GM19468 (cell line): ENCODE data around the gene SHLD3.
"Not testable (repeated sequence)": the region's sequence is repeated elsewhere in the genome, so short reads cannot be mapped to it uniquely, and the experiment has no call there.

Source experiments
- ATAC-seq: cut with Tn5 transposase; IDR thresholded peaks from one replicate; pipeline ENCODE4 v1.9.1; 2021; ENCODE audit warnings: mild to moderate bottlenecking, moderate library complexity, moderate number of reproducible peaks; ENCODE audit not compliant: unreplicated experiment; ENCODE audit errors: extremely low read depth

The SHLD3 gene, protein sequence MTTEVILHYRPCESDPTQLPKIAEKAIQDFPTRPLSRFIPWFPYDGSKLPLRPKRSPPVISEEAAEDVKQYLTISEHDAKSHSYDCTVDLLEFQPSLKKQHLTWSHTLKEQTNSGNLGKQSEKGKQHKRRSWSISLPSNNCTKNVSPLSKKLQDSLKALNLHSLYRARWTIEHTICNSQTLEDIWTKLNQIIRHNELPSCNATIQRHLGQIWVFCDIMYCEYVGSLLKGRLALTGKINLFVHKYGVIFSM

DNA sequence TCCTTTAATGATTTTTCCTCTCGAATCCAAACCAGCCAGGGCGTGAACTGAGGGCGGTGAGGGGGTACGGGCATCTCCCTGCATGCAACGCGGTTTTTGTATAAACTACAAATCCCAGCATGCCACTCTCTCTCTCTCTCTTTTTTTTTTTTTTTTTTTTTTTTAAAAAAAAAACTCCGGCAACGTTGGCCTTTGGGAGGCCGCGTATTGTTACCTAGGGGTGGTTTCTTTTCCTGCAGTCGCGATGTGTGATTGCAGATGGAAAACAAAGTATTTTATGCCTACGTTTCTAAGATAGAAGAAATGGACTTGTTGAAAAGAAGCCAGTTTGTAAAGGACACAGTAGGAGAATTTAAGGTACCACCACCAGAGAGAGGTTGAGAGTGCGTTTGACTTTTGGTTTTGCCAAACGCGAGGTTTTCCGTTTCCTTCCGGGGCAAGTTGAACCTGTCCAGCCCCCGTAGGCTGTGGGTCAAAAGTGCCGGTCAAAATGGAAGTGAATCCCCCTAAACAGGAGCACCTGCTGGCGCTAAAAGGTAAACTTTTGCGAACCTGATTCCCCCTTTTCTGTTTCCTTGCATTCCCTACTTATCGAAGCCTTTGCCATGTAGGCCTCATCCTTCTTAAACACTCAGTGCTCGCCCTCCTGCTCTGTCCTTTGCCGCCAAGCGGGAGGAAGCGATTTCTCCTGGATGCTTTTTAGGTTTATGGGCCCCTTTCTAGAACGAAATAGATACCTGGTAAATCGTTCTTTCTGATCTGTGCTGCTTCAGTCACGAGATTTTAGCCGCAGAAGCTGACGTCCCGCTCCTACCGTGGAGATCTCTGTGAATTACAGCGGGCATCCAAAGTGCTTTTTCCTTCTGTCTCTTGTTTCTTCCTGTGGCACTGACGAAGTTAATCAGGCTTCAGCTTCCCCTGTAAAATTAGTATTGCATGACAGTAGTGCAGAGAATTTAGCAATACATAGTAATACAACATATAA lies at the start of gene SHLD3, which contains the start of gene TRAPPC13:
Gene SHLD3, plus strand, starts transcription at position 457 of the 985 bp plus-strand sequence. CDS start 4,561 bp downstream, outside the sequence.
Gene TRAPPC13, plus strand, starts transcription at position 457 of the 985 bp plus-strand sequence. Its CDS starts 34 bp downstream, at position 491.
- peak; percentile 29 for ATAC-seq

DNA sequence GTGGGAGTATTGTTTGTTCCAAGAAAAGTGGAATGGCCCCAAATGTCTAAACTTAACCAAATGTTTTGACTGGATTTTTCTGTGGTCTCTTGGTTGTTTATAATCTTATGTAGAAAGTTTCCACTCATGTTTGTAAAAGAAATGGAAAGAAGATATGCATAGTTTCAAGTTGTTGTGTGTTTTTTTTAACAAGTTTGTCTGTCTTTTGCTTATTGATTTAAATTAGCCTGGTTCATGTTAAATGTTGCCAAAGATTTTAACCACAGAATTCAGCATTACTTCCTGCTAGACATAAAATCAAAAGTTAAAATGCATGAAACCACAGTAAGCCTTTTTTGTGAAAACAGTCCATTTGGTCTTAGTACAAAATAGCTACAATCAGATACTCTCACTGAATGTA lies 47.7 kb upstream of the SHLD3 start:
- no peak for ATAC-seq

DNA sequence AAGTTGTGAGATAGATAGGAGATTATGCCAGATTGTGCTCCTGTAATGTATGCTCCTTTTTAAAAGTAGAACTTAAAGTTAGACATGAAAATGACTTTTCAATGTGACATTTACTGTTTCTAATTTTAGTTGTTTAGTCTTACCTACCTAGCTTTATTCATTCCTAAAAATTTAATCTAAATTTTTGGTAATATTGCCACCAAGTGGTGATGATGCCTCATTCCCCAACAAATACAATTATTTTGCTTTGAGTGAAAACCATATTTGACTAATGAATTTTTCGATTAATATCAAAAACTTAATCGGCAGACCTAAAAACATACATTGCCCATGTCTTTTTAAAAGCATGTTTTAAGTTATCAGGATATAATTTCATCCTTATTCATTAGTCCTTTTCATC lies 36.1 kb upstream of the SHLD3 start:
- ATAC-seq = no peak

DNA sequence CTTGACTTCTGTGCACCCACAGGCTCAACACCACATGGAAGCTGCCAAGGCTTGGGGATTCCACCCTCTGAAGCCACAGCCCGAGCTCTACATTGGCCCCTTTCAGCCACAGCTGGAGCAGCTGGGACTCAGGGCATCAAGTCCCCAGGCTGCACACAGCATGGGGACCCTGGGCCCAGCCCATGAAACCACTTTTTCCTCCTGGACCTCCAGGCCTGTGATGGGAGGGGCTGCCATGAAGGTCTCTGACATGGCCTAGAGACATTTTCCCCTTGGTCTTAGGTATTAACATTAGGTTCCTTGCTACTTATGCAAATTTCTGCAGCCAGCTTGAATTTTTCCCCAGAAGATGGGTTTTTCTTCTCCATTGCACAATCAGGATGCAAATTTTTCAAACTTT lies 23.1 kb upstream of the SHLD3 start:
- not testable (repeated sequence) for ATAC-seq

DNA sequence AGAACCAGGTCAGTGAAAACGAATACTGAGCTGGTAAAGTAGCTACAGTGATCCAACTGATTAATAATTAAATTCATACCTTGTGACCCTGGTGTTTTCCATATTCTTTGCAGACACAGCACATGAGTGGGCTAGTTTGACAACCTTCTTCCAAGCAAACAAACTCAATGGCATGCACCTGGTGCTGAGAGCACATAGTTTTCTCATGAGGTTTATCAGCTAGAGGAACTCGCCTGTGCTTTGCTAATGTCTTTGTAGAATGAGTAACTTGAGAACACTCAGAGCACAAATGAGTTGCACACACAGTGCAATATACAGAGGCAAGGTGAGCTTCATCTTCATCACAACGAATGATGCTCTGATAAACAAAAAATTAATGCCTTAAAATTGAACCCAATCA lies 13.3 kb upstream of the SHLD3 start:
- ATAC-seq = no peak

DNA sequence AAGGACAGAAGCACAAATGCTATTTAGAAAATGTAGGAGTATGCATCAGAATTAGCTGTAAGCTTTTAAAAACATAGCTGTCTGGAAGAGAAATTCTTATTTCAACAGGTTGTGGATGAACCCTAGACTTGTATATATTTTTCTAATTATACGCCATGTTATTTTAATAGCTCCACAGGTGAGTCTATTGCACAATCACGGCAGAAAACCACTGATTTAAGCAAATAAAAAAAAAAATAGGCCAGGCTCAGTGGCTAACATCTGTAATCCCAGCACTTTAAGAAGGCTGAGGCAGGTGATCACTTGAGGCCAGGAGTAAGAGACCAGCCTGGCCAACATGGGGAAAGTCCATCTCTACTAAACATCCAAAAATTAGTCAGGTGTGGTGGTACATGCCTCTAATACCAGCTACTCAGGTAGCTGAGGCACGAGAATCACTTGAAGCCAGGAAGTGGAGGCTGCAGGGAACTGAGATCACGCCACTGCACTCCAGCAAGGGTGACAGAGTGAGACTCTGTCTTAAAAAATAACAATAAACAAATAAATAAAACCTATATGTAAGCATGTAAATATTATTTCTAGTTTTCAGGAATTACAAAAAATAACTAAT lies 12.4 kb upstream of the SHLD3 start:
- ATAC-seq = no peak

DNA sequence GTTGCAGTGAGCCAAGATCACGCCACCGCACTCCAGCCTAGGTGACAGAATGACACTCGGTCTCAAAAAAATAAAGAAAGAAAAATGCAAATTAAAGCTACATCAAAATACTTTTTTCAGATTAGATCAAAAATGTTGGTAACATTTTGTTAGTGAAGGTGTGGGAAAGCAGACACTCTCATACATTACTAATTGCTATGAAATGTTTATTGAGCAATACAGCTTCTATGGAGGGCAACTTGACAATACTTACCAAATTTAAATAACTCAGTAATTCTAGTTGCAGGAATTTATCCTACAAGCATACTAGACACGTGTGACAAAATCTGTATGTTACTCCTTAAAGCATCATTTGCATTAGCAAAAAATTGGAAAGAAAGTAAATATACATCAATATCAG lies 4.8 kb upstream of the SHLD3 start:
- ATAC-seq = no peak

DNA sequence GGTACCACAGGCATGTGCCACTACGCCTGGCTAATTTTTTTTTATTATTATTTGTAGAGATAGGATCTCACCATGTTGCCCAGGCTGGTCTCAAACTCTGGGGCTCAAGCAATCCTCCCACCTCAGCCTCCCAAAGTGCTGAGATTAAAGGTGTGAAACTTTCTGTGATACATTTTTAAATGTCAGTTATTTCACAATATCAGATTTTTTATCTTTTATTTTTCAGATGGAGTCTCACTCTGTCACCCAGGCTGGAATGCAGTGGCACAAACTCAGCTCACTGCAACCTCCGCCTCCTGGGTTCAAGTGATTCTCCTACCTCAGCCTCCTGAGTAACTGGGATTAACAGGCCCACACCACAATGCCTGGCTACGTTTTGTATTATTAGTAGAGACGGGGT lies 2.9 kb upstream of the SHLD3 start:
- not testable (repeated sequence) for ATAC-seq

DNA sequence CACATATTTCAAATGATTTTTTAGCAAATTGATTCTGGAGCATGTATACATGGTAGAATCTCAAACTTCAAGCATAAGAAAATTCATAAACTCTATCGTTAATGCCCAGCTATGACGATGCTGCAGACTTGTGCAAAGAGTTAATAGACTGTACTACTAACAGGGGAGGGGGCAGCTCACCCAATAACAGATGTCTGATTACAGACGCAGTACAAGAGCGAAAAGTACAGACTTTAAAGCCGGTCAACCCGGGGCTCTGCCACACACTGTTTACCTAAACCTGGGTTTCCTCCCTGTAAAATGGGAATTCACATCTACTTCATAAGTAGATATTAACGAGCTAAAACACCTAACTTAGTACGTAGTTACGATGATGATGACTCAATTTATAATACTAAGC lies 1.3 kb upstream of the SHLD3 start:
- ATAC-seq = no peak

DNA sequence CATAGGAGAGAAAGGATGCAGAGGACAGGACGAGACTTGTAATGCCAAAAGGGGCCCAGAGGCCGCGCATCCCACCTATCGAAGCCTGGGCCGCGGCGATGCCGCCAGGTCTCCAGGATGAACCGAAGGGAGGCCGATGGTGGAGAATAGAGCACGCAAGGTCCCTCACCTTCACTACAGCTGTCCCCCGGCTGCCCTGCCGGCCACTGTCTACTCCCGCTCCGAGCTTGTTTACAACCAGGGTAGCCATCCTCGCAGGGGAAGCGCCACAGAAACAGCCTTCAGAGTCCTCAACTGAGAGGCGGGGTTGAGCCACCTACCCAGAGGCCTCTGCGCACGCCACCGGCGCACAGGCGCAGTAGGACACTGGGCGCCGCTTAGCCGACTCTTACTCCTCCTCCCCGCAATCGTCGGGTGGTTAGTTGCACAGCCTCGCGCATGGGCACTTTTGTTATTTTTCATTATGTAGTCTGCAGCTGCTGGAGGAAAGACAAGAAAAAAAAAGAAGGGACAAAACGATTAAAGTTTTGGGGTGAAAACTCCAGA lies 729 bp upstream of the SHLD3 start, which contains the start of gene TRIM23:
Gene TRIM23, minus strand, starts transcription at position 309 of the 546 bp plus-strand sequence. Its CDS starts 59 bp downstream, at position 250.
- ATAC-seq = peak; percentile 86

DNA sequence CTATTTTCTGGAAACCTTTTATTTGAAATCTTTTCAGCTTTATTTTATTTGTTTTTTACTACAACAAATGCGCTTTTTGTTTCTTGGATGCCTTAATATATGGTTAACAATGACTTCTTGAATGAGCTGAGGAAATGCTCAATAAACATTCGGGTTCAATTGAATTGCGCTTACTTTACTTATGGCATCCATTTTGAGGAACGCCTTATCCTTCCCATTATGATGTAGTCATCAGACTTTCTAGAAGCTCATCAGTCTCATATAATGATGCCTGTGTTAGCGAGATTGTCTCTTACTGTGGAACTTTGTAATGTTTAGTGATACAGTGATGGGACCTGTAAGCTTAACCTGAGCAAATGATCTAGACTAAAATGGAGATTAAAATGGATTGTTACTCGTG lies 916 bp downstream of the SHLD3 start:
- ATAC-seq = no peak

DNA sequence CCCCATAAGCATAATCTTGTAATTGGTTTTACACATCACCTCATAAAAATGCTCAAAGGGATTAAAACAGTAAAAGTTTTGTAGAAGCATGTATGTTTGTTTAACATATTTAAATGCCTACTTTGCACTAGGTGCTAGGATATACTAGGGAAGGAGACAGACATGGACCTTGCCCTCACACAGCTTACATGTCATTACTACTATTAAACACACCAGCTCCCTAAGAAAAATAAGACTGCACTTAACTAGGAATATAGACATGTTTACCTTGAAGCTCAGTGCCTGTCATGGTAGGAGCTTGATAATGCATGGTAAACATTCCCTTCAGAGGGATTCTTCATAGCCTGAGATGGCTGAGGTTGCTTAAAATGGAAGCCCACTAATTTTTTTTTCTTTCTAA lies 6.2 kb downstream of the SHLD3 start:
- ATAC-seq = no peak

DNA sequence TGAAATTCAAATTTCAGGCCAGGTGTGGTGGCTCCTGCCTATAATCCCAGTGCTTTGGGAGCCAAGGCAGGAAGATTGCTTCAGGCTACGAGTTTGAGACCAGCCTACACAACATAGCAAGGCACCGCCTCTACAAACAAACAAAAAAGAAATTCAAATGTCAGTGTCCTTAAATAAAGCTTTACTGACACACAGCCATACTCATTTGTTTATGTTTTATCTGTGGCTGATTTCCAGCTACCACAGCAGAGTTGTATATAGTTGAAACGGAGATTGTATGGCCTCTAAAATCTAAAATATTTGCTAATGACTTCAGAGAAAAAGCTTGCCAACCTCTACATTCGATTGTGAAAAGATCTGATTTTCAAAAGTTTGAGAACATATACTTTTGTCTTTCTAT lies 15.4 kb downstream of the SHLD3 start:
- ATAC-seq = no peak

DNA sequence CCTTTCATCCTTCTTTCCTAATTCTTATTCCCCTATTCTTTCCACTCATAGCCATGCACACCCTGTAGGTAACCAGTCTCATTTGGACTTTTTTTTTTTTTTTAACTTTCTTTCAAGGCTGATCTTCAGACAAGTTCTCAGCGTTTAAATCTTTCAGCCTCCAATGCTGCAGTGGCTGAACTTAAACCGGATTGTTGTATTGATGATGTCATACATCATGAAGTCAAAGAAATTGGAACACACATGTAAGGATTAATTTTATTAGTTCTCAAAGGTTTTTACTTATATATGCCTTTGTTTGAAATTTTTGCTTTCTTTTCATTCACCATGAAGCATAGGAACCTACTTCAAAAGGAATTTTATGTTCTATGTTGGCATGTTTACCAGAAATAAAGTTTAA lies 22.1 kb downstream of the SHLD3 start:
- ATAC-seq = no peak

DNA sequence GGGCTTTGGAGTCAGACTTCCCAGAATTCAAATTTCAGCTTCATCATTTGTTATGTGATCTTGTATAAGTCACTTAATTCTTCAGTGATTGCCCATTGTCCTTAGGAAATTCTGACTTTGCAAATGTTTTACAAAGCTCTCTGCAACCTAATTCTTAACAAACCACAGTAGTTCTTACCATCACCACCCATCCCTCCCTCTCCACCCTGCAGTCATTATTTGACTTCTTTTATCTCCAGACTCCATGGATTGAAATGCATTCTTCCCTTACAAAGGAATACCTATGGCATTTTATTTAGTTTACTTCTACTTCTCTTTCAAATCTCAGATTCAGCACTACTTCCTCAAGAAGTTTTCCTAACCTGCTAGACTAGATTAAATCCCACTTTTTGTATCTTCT lies 23.1 kb downstream of the SHLD3 start:
- ATAC-seq = no peak

DNA sequence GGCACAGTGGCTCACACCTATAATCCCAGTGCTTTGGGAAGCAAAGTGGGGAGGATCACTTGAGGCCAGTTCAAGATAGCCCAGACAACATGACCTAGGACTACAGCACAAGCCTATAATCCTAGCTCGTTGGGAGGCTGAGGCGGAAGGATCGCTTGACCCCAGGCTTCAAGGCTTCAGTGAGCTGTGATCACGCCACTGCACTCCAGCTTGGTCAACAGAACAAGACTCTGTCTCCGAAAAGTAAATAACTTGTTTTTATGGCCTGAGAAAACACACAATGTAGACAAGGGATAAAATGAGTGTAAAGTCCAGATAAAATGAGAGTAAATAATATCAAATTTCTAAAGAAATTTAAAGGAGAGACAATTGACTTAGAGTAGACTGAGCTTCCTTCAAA lies 26.3 kb downstream of the SHLD3 start:
- ATAC-seq = no peak

DNA sequence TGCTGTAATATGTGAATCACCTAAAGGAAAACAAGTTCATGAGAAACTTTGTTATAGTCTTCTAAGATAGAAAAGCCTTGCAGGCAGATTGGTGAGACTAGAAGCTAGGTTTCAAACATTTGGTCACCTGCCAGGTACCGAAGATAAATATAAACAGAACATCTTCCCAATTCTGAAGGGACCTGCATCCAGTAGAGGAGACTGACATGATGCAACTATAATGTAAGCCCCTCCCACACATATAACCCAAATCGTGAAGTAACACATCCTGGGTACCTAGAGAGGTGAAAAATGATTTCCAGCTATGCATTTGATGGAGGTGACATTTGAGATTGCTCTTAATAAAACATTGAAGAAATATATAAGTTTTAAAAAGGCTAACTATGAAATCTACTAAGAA lies 29.9 kb downstream of the SHLD3 start:
- no peak for ATAC-seq

DNA sequence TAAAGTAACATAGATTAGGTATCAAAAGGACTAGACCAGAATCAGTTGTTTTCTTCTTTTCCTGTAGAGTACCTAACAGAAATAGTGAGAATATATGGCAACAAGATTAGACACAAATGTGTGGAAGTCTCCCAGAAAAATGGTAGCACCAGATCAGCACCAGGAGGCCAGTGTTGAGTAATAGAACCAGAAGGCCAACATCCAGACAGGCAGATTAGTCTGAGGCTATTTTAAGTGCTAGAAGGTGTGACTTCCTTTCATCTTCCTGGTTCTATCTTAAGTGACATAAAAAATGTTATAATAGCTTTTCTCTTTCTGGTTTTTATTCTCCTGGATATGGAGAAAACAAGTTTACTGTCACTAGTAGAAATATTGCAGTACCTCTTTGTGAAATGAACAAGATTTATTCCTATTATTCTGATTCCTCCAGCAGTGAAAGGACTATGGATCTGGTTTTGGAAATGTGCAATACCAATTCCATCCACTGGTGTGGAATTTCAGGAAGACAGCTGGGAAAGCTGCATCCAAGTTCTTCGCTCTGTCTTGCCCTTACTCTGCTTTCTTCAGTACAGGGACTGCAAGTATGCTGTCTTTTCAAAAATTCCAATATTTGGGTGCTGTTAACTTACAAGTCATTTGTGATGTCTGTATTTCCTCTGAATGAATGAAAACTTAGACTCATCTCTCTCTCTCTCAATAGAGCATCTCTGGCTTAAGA lies 39.1 kb downstream of the SHLD3 start:
- ATAC-seq = no peak

DNA sequence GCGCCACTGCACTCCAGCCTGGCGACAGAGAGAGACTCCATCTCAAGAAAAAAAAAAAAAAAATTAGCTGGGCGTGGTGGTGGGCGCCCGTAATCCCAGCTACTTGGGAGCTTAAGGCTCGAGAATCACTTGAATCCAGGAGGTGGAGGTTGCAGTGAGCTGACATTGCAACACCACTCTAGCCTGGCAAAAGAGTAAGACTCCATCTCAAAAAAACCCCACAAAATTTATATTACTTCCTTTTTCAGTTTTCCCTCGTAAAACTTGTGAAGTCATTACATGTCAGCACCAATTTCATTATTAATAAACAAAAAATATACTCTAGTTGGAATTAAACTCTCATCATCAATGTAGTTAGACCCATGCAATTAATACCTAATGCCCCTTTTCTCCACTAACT lies 43.9 kb downstream of the SHLD3 start:
- no peak for ATAC-seq

DNA sequence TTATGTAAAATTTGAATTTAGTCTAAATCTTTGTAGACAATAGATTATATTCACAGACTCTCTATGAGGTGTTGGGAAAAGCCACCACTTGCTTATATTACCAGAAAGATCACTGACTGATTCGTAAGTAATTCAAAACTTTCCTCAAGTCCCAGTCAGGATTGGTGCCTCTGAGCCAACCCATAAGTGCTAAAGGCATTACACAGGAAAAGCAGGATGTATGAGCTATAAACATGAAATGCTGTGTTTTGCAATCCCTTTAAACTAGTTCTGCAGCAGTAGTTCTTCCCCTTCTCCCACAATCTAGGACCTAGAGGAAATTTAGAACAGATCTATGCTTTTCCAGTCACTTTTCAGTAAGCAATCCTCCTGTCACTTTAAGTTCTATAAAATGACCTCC lies 48.0 kb downstream of the SHLD3 start:
- ATAC-seq = no peak
